ENCODE data around the gene COMMD8.

COMMD8 gene

GRCh38 chr4:47410271-47410670 lies 53.2 kb downstream of the COMMD8 start:
- H3K9me3 ChIP-seq (ENCODE audit: control insufficient read depth in 5 of 5, low read length in 5 of 5), result no peaks in the 10 kb centered on the region
- H3K36me3 ChIP-seq (ENCODE audit: control insufficient read depth in 5 of 5, insufficient read depth in 5 of 5, low read length in 5 of 5), result no peaks in the 10 kb centered on the region
- no peaks in the 10 kb centered on the region for H3K27me3 ChIP-seq (ENCODE audit: control insufficient read depth in 5 of 5, insufficient read depth in 4 of 5, low read length in 5 of 5)
- no peak overlapping the region for H3K27ac ChIP-seq (ENCODE audit: low read depth, low read length)
- no peak overlapping the region for H3K9ac ChIP-seq (ENCODE audit: low read length in 5 of 5)
- H3K4me3 ChIP-seq (ENCODE audit: low read depth in 1 of 5, low read length in 5 of 5), result no peak overlapping the region
- H3K4me1 ChIP-seq (ENCODE audit: control insufficient read depth in 5 of 5, insufficient read depth in 5 of 5, low read length in 5 of 5), result no peaks in the 10 kb centered on the region

GRCh38 chr4:47406408-47406807 lies 57.1 kb downstream of the COMMD8 start:
- Histone ChIP-seq H3K9me3 (ENCODE audit: control insufficient read depth in 5 of 5, low read length in 5 of 5) (no peaks in the 10 kb centered on the region), H3K36me3 (ENCODE audit: control insufficient read depth in 5 of 5, insufficient read depth in 5 of 5, low read length in 5 of 5) (no peaks in the 10 kb centered on the region), H3K9ac (ENCODE audit: low read length in 5 of 5) (no peak overlapping the region), H3K27ac (ENCODE audit: low read depth, low read length) (no peak overlapping the region), H3K27me3 (ENCODE audit: control insufficient read depth in 5 of 5, insufficient read depth in 4 of 5, low read length in 5 of 5) (no peaks in the 10 kb centered on the region), H3K4me3 (ENCODE audit: low read depth in 1 of 5, low read length in 5 of 5) (no peak overlapping the region), H3K4me1 (ENCODE audit: control insufficient read depth in 5 of 5, insufficient read depth in 5 of 5, low read length in 5 of 5) (no peaks in the 10 kb centered on the region)
